HG02759 (cell line): Measurements from ENCODE around the gene GUCY2F.

Experiments
- ATAC-seq: cut with Tn5 transposase; IDR thresholded peaks from one replicate; pipeline ENCODE4 v1.9.1; 2021; ENCODE audit warnings: mild to moderate bottlenecking, moderate library complexity; ENCODE audit not compliant: unreplicated experiment

Gene GUCY2F

DNA sequence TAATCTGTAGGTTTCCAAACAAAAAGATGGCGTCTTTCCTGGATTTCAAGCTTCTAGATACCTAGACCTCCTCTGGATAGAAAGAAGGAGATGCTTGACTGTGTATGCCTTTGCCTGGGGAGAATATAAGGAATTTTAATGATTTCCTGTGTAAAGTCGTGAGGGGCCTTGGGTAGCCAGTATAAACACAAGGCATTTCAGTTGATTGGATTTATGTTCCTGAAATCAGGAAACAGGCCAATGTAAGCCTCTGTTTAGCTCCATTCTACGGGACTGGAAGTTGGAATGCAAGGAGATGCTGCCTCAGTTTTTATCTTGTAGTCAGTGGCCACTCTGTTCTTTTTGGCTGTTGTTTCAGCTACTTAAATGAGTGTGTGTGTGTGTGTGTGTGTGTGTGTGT lies 137.2 kb downstream of the GUCY2F start:
- no peak for ATAC-seq

DNA sequence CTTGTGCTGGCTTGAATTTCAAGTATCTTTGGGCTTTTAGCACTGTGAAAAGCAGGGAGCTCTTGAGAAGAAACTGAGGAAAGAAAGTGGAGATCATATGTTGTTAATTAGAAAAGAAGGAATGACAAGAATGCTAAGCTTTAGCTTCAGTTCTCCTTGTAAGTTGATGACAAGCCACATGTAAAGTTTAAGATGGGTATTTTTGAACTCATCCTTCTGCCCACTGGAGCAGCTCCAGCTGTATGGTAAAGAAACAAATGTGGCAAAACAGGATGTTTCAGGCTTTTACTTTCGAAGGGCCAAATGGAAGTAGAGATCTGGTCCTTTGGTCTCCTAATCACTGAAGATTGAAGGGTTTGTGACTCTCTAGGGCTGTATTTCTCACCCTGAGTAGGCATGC lies 137.8 kb downstream of the GUCY2F start:
- no peak for ATAC-seq

DNA sequence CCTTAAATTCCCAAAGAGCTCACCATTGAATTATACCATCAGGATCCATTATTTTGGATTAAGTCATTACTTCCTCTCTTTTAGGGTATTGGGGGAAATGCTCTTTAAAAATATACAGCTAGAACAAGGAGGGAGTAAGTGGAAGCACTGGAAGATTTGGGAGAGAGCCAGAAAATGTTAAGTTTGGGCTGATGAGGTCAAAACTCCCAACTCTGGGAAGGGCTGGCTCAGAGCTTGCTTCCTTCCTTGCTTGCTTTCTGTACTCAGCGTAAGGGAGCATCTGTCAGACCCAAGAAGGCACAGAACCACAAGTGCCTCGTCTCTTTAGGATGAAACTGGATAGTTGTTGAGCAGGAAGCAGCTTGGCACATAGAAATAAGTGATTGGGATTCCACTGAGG lies 138.2 kb downstream of the GUCY2F start:
- ATAC-seq: no peak

DNA sequence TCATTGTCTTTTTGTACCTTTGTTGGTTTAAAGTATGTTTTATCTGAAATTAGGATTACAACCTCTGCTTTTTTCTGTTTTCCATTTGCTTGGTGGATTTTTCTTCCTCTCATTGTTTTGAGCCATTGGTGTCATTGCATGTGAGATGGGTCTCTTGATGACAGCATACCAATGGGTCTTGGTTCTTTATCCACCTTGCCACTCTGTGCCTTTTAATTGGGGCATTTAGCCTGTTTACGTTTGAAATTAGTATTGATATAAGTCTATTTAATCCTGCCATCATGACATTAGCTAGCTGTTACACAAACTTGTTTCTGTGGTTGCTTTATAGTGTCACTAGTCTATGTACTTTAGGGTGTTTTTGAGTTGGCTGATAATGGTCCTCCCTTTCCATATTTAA lies 145.7 kb downstream of the GUCY2F start:
- ATAC-seq: no peak

DNA sequence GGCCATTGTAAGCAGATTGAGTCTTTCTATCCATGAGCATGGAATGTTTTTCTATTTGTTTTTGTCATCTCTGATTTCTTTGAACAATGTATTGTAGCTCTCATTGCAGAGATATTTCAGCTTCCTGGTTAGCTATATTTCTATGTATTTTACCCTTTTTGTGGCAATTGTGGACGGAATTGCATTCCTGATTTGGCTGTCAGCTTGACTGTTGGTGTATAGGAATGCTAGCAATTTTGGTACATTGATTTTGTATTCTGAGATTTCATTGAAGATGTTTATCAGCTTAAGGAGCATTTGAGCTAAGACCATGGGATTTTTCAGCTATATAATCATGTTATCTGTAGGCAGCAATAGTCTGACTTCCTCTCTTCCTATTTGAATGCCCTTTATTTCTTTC lies 154.6 kb downstream of the GUCY2F start:
- ATAC-seq: no peak
